Heart left ventricle (tissue), 16 donors: ENCODE measurements around the gene MGLL. TPM values are rescaled to one million over a fixed set of nuclear protein-coding genes. Genes with fewer than 3 reads are reported as not detected.

Experiments used
- ATAC-seq, 4 donors: fragments of 200-7000 bp; cut with Tn5 transposase; one replicate each; pipeline ENCODE4 v1.9.1; 2020 to 2022; ENCODE audit warnings: moderate library complexity in 4 of 4, mild to moderate bottlenecking in 3 of 4, moderate number of reproducible peaks in 1 of 4
- DNase-seq, 5 donors: peaks; one replicate each; pipeline ENCODE4 v3.0.0-alpha.2; 2020
- H3K27ac ChIP-seq, 12 donors: fragments of 200-600 bp; sonication (generic) in 4 of 12; one replicate each; pipeline versions ENCODE4 v1.5.0 to v1.8.0; 2016 to 2022; ENCODE audit warnings: mild to moderate bottlenecking in 2 of 12
- H3K27me3 ChIP-seq, 9 donors: fragments of 200-600 bp; sonication (generic) in 2 of 9; one replicate each; pipeline versions ENCODE4 v1.5.1 to v1.8.0; 2016 to 2022; ENCODE audit warnings: mild to moderate bottlenecking in 3 of 9
- H3K36me3 ChIP-seq, 9 donors: fragments of 200-600 bp; sonication (generic) in 2 of 9; one replicate each; pipeline versions ENCODE4 v1.5.0 to v1.8.0; 2018 to 2022; ENCODE audit warnings: mild to moderate bottlenecking in 2 of 9
- H3K4me1 ChIP-seq, 12 donors: fragments of 200-600 bp; sonication (generic) in 4 of 12; one replicate each; pipeline versions ENCODE4 v1.5.0 to v1.8.0; 2016 to 2022; ENCODE audit warnings: mild to moderate bottlenecking in 3 of 12
- H3K4me3 ChIP-seq, 12 donors: fragments of 200-600 bp; sonication (generic) in 4 of 12; one replicate each; pipeline versions ENCODE4 v1.5.0 to v1.8.0; 2017 to 2022; ENCODE audit warnings: mild to moderate bottlenecking in 9 of 12, moderate library complexity in 4 of 12
- H3K9me3 ChIP-seq, 12 donors: fragments of 200-600 bp; sonication (generic) in 4 of 12; one replicate each; pipeline versions ENCODE4 v1.5.0 to v1.8.0; 2016 to 2022; ENCODE audit warnings: mild to moderate bottlenecking in 1 of 12
- POLR2A ChIP-seq, 2 donors: fragments of 450-650 bp; IDR thresholded peaks; one replicate each; pipeline ENCODE4 v1.6.1; 2017; ENCODE audit warnings: antibody characterized with exemption in 2 of 2, mild to moderate bottlenecking in 2 of 2, moderate library complexity in 2 of 2
- WGBS, 4 donors: extraction: QIAGEN DNeasy Blood & Tissue Kit in 2 of 4; methylation state at CpG; one replicate each; pipeline versions ENCODE4 v1.1.5 to v1.1.7; 2013 to 2018; 5-methylcytosine and 5-hydroxymethylcytosine counted together
- intact Hi-C, 10 donors: fragments of 100-400 bp; cut with DNase I; formaldehyde crosslinking; loops; one replicate each; pipeline versions ENCODE4 v1.11.1 to v1.14.2; 2022
- polyA plus RNA-seq, 2 donors: library from polyadenylated mRNA; stranded (reverse); fragments of 200-250 nt; gene quantifications; one replicate each; pipeline ENCODE4 v1.2.3, GENCODE V29; 2013
- total RNA-seq, 9 donors: library from RNA; depleted of rRNA in 2 of 9; stranded (reverse); fragments of >200 nt in 2 of 9; fragmentation: NEBNext Ultra II Directional in 3 of 9; extraction: Animal tissue kit (Norgen Biotek cat#: 25700) in 3 of 9; gene quantifications; one replicate each; pipeline versions ENCODE4 v1.1.0 to v1.2.4, GENCODE V29; 2016 to 2023
- TF ChIP-seq, protein P1 (sequence below), 12 donors: fragments of 200-600 bp; sonication (generic) in 4 of 12; IDR thresholded peaks; one replicate each; pipeline versions ENCODE4 v1.5.0 to v1.8.0; 2018 to 2022; ENCODE audit warnings: antibody characterized with exemption in 12 of 12, mild to moderate bottlenecking in 5 of 12
- donor health status: ischemic (EF 13 %, LVEDD 7.1; RV severe dilation, severe dysfunction).
- donor health status: healthy with polysubstance abuse.
- donor health status: DM: no; HTN: yes; CAD: no.
- donor health status: DM: no; HTN: no; CAD: no.
- donor health status: ischemic (EF 25% LVEDD 6.9; RV normal size, moderate dysfunction).
- donor health status: ischemic (EF 25% LVEDD 5.7; RV mildly dilated, moderate dysfunction).
- donor health status: healthy.
- donor health status: DM: yes; HTN: yes; CAD: no.
- donor health status: ischemic (EF 35%, LVEDD 5.7; RV mildly dilated, moderate dysfunction).
- donor health status: nonischemic (EF 11% LVEDD 7.7; RV severe dilation, severe dysfunction).
- donor health status: DM: yes; HTN: yes; CAD: no.
- donor health status: PGD.
- donor health status: ischemic (EF 29% LVEDD 5.4; RV normal size, mild dysfunction).
- donor health status: nonischemic (EF 23%, LVEDD 6.1; RV moderate dilation, normal function).

MGLL gene
- total and polyA plus RNA-seq, 11 donors, result 38.5 to 119 (median 78.9) TPM

DNA sequence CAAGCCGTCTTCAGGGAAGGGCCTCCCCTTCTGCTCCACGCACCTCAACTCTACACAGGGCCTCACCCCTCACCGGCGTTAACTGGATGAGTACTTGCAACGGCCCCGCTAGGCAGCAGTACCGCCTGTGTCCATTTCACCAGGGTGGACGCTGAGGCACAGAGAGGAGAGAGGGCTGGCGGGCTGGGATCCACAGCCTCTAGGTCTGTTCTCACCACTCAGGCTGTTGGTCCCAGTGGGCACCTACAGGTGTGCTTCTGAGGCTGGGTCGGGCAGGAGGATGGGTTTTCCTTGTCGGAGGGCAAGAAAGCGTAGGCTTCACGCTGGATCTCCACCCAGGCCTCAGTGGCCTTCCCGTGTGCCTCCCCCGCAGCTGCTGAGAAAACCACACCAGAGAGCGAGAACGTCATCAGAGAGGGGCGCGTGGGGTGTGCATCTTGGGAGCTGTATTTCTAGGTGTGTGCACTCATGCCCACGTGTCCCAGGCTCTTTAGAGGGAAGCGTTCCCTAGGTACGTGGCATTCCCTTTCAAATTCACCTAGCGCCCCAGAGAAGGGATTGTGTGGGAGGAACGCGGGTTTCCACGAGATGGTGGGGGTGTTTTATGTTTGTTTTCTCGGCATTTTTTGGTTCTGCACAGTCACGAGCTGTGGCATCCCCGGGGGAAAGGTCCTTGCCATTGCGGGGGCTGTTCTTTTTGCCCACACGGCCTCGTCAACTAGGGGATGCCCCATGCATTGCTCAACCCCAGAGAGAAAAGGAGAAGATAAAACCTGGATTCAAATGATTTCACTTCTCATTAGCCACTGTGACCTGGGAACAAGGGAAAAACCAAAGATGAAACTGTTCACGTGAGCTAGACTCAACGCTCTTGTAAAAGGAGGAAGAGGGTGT, 67.7 kb downstream of the MGLL start:
- intact Hi-C loops, result loop anchor here in 2 of 10 donors (5.0 to 10.0 kb wide), 2 partner anchors 60 to 68 kb away; partner anchors contain the start of gene MGLL (in 1 of the 2)
- ATAC-seq (no peak), DNase-seq (peak in 1 of 5 donors; percentile 25)

DNA sequence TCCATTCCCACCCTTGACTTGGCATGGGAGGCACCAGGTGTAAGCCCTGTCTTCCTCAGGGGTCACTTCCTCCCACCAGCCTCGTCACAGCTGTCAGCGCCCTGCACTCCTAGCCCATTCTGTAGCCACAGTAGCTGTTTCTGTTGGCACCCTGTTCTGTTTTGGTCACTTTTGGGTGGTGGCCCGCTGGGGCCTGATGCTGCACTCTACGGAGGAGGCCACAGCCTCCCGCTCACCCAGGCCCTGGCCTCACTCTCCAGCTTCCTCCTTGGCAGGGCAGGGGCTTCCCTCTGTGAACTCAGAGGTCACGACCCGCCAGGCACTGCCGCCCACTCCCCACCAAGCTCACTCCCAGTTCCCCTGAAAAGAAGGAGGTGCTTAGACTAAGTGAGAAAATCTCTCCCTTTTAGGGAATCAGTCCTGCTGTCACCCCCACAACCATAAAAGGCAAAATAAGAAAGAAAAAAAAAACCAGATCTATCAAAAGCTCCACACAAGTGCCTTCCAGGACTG, 68.4 kb downstream of the MGLL start:
- peak in 1 of 5 donors; percentile 45 for DNase-seq
- Histone ChIP-seq H3K36me3 (peaks cover 0 to 18% (median 0%) of the 10 kb centered on the region in 9 donors), H3K4me1 (peaks cover 0 to 54% (median 29%) of the 10 kb centered on the region in 12 donors), H3K27ac (peak overlapping the region in 4 of 12 donors; percentile 11 to 71 (median 36)), H3K27me3 (no peaks in the 10 kb centered on the region), H3K4me3 (no peak overlapping the region), H3K9me3 (no peaks in the 10 kb centered on the region)
- 78 to 91% (median 83%) methylated on average over 8 of the region's 8 CpGs for WGBS, 4 donors
- TF ChIP-seq, protein P1, sequence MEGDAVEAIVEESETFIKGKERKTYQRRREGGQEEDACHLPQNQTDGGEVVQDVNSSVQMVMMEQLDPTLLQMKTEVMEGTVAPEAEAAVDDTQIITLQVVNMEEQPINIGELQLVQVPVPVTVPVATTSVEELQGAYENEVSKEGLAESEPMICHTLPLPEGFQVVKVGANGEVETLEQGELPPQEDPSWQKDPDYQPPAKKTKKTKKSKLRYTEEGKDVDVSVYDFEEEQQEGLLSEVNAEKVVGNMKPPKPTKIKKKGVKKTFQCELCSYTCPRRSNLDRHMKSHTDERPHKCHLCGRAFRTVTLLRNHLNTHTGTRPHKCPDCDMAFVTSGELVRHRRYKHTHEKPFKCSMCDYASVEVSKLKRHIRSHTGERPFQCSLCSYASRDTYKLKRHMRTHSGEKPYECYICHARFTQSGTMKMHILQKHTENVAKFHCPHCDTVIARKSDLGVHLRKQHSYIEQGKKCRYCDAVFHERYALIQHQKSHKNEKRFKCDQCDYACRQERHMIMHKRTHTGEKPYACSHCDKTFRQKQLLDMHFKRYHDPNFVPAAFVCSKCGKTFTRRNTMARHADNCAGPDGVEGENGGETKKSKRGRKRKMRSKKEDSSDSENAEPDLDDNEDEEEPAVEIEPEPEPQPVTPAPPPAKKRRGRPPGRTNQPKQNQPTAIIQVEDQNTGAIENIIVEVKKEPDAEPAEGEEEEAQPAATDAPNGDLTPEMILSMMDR (IDR thresholded peaks at IDR 0.05), result no peak
- TF ChIP-seq POLR2A (IDR thresholded peaks at IDR 0.05), result no peak
- ATAC-seq, result peak in 3 of 4 donors; percentile 11 to 43 (median 42)
- intact Hi-C loops, result loop anchor here in 2 of 10 donors (5.0 to 10.0 kb wide), 2 partner anchors 61 to 68 kb away; partner anchors contain the start of gene MGLL (in 1 of the 2)

More for the DNA sequence above, 67.7 kb downstream of the MGLL start:
- Histone ChIP-seq H3K36me3 (peaks cover 0 to 22% (median 0%) of the 10 kb centered on the region in 9 donors), H3K4me3 (no peak overlapping the region), H3K27ac (peak overlapping the region in 5 of 12 donors; percentile 11 to 71 (median 13)), H3K27me3 (no peaks in the 10 kb centered on the region), H3K9me3 (no peaks in the 10 kb centered on the region), H3K4me1 (peaks cover 0 to 47% (median 22%) of the 10 kb centered on the region in 12 donors)
- TF ChIP-seq POLR2A (IDR thresholded peaks at IDR 0.05), result no peak
- TF ChIP-seq, protein P1 (IDR thresholded peaks at IDR 0.05), result no peak
- 82 to 87% (median 83%) methylated on average over 33 to 34 of the region's 34 CpGs for WGBS, 4 donors

DNA sequence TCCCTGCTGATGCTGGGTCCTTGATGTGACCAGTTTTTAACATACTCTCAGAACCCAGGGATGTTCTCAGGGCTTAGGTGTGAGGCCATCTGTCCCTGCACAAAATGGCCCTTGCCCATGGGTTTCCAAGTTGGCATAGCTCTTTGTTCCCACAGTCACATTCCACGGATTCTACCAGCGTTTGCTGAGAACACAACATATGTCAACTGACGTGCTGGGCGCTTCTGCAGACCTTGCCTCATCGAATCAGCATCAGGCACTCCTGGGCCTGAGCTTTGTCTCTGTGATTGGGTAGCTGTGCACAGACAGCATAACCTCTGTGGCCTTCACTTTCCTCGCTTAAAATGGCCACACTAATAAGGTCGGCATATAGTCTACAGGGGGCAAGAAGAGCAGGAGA, 69.0 kb downstream of the MGLL start:
- peak overlapping the region in 1 of 12 donors; percentile 71 for H3K27ac ChIP-seq

More for the DNA sequence above, 69.0 kb downstream of the MGLL start:
- DNase-seq (peak in 1 of 5 donors; percentile 7), ATAC-seq (no peak)
- H3K36me3 ChIP-seq, result peaks cover 0 to 18% (median 0%) of the 10 kb centered on the region in 9 donors
- H3K9me3 ChIP-seq, result no peaks in the 10 kb centered on the region
- intact Hi-C loops, result loop anchor here in 2 of 10 donors (5.0 to 10.0 kb wide), 2 partner anchors 61 to 69 kb away; partner anchors contain the start of gene MGLL (in 1 of the 2)
- peaks cover 0 to 60% (median 35%) of the 10 kb centered on the region in 12 donors for H3K4me1 ChIP-seq
- TF ChIP-seq POLR2A (IDR thresholded peaks at IDR 0.05), result no peak
- TF ChIP-seq, protein P1 (IDR thresholded peaks at IDR 0.05), result no peak
- no peaks in the 10 kb centered on the region for H3K27me3 ChIP-seq
- no peak overlapping the region for H3K4me3 ChIP-seq
- 87 to 94% (median 90%) methylated on average over 7 of the region's 7 CpGs for WGBS, 4 donors
